Upper lobe of left lung (tissue), 6 donors: ENCODE measurements around the gene ASCC3. TPM values are rescaled to one million over a fixed set of nuclear protein-coding genes. Genes with fewer than 3 reads are reported as not detected.

Source experiments
- ATAC-seq, 2 donors: fragments of 200-7000 bp; cut with Tn5 transposase; one replicate each; pipeline ENCODE4 v1.9.1; 2022; ENCODE audit warnings: mild to moderate bottlenecking in 2 of 2, moderate library complexity in 2 of 2; ENCODE audit not compliant: low FRiP score in 2 of 2
- DNase-seq, 2 donors: peaks; one replicate each; pipeline ENCODE4 v3.0.0-alpha.2; 2019 to 2020
- H3K27ac ChIP-seq, 4 donors: fragments of 200-600 bp; sonication (generic); one replicate each; pipeline ENCODE4 v1.5.1; 2016 to 2019
- H3K27me3 ChIP-seq, 4 donors: fragments of 200-600 bp; sonication (generic); one replicate each; pipeline ENCODE4 v1.5.1; 2017 to 2019
- H3K36me3 ChIP-seq, 4 donors: fragments of 200-600 bp; sonication (generic); one replicate each; pipeline ENCODE4 v1.5.1; 2016 to 2019
- H3K4me1 ChIP-seq, 4 donors: fragments of 200-600 bp; sonication (generic); one replicate each; pipeline ENCODE4 v1.5.1; 2018 to 2019
- H3K4me3 ChIP-seq, 4 donors: fragments of 200-600 bp; sonication (generic); one replicate each; pipeline ENCODE4 v1.5.1; 2017 to 2019; ENCODE audit warnings: mild to moderate bottlenecking in 2 of 4, moderate library complexity in 1 of 4
- H3K9me3 ChIP-seq, 4 donors: fragments of 200-600 bp; sonication (generic); one replicate each; pipeline ENCODE4 v1.5.1; 2018 to 2019
- CTCF ChIP-seq, 6 experiments: fragments of 450-650 bp in 4 of 6; fragments of 200-600 bp in 2 of 6; sonication (generic) in 2 of 6; IDR thresholded peaks; one replicate each; pipeline ENCODE4 v1.5.1; 2016 to 2019; ENCODE audit warnings: antibody characterized with exemption in 6 of 6
- EP300 ChIP-seq, 4 donors: sonication (generic); formaldehyde crosslinking; IDR thresholded peaks; one replicate each; pipeline ENCODE4 v1.5.1; 2017; ENCODE audit warnings: antibody characterized with exemption in 4 of 4, control low read depth in 2 of 4
- POLR2A ChIP-seq, 4 donors: fragments of 450-650 bp; IDR thresholded peaks; one replicate each; pipeline ENCODE4 v1.5.1; 2016 to 2017; ENCODE audit warnings: antibody characterized with exemption in 4 of 4, mild to moderate bottlenecking in 2 of 4
- POLR2AphosphoS5 ChIP-seq, 2 donors: sonication (generic); formaldehyde crosslinking; IDR thresholded peaks; one replicate each; pipeline ENCODE4 v1.5.1; 2017; ENCODE audit warnings: antibody characterized with exemption in 2 of 2
- WGBS, 2 donors: methylation state at CpG; one replicate each; pipeline ENCODE4 v1.1.5; 2017 to 2018; 5-methylcytosine and 5-hydroxymethylcytosine counted together
- total RNA-seq, 6 donors: library from RNA; depleted of rRNA in 4 of 6; stranded (reverse); fragments of >200 nt in 4 of 6; gene quantifications; one replicate each; pipeline versions ENCODE4 v1.1.0 to v1.2.1, GENCODE V29; 2016 to 2021
- donor health status: DM: no; HTN: no; CAD: no; lungs with moderate emphysema.
- donor health status: DM: no; HTN: yes; CAD: no; lungs with severe emphysema.

ASCC3 gene
- total RNA-seq, 6 donors from 2014 or later = 18.4 to 52.2 (median 33.9) TPM

GRCh38 chr6:100906325-100906724 is 25.2 kb upstream of the ASCC3 start:
- no peaks in the 10 kb centered on the region for H3K9me3 ChIP-seq
- H3K27ac ChIP-seq = no peak overlapping the region
- no peaks in the 10 kb centered on the region for H3K27me3 ChIP-seq
- no peaks in the 10 kb centered on the region for H3K36me3 ChIP-seq
- WGBS, 2 donors = 55 to 67% methylated on average over 1 of the region's 1 CpG
- TF ChIP-seq CTCF (IDR thresholded peaks at IDR 0.05) = no peak
- TF ChIP-seq EP300 (IDR thresholded peaks at IDR 0.05) = no peak
- TF ChIP-seq POLR2AphosphoS5 (IDR thresholded peaks at IDR 0.05) = no peak
- no peak for TF ChIP-seq POLR2A (IDR thresholded peaks at IDR 0.05)
- no peaks in the 10 kb centered on the region for H3K4me1 ChIP-seq
- ATAC-seq (no peak), DNase-seq (no peak)
- H3K4me3 ChIP-seq = no peak overlapping the region

- H3K27ac ChIP-seq = no peak overlapping the region
- no peaks in the 10 kb centered on the region for H3K36me3 ChIP-seq
- ATAC-seq (no peak), DNase-seq (no peak)
- no peaks in the 10 kb centered on the region for H3K9me3 ChIP-seq
- no peaks in the 10 kb centered on the region for H3K27me3 ChIP-seq
- H3K4me1 ChIP-seq = no peaks in the 10 kb centered on the region
- TF ChIP-seq POLR2A (IDR thresholded peaks at IDR 0.05) = no peak
- no peak for TF ChIP-seq POLR2AphosphoS5 (IDR thresholded peaks at IDR 0.05)
- TF ChIP-seq EP300 (IDR thresholded peaks at IDR 0.05) = no peak
- H3K4me3 ChIP-seq = no peak overlapping the region
- WGBS, 2 donors = 78 to 86% methylated on average over 4 of the region's 4 CpGs
Measured at GRCh38 chr6:100905067-100905466, 23.9 kb upstream of the ASCC3 start.

- DNase-seq (no peak), ATAC-seq (no peak)
- WGBS, 2 donors = 83 to 93% methylated on average over 4 of the region's 4 CpGs
- Histone ChIP-seq H3K27ac (no peak overlapping the region), H3K36me3 (no peaks in the 10 kb centered on the region), H3K4me3 (no peak overlapping the region), H3K27me3 (no peaks in the 10 kb centered on the region), H3K4me1 (no peaks in the 10 kb centered on the region), H3K9me3 (no peaks in the 10 kb centered on the region)
- no peak for TF ChIP-seq CTCF (IDR thresholded peaks at IDR 0.05)
- no peak for TF ChIP-seq EP300 (IDR thresholded peaks at IDR 0.05)
Measured at GRCh38 chr6:100904316-100904715, 23.2 kb upstream of the ASCC3 start.

GRCh38 chr6:100901582-100901981 is 20.5 kb upstream of the ASCC3 start:
- no peak for DNase-seq
- no peak for ATAC-seq
- no peak overlapping the region for H3K4me3 ChIP-seq
- H3K9me3 ChIP-seq = peaks cover 0 to 6% (median 2%) of the 10 kb centered on the region in 4 donors
- no peak overlapping the region for H3K27ac ChIP-seq
- WGBS, 2 donors = 51 to 59% methylated on average over 3 of the region's 3 CpGs
- H3K27me3 ChIP-seq = no peaks in the 10 kb centered on the region
- H3K4me1 ChIP-seq = no peaks in the 10 kb centered on the region
- no peak for TF ChIP-seq POLR2A (IDR thresholded peaks at IDR 0.05)
- no peak for TF ChIP-seq EP300 (IDR thresholded peaks at IDR 0.05)
- TF ChIP-seq POLR2AphosphoS5 (IDR thresholded peaks at IDR 0.05) = no peak
- TF ChIP-seq CTCF (IDR thresholded peaks at IDR 0.05) = no peak
- H3K36me3 ChIP-seq = no peaks in the 10 kb centered on the region

GRCh38 chr6:100899202-100899601 is 18.1 kb upstream of the ASCC3 start:
- no peak overlapping the region for H3K27ac ChIP-seq
- no peak overlapping the region for H3K4me3 ChIP-seq
- ATAC-seq (no peak), DNase-seq (no peak)
- 75 to 89% methylated on average over 3 of the region's 3 CpGs for WGBS, 2 donors
- H3K36me3 ChIP-seq = no peaks in the 10 kb centered on the region
- peaks cover 0 to 6% (median 2%) of the 10 kb centered on the region in 4 donors for H3K9me3 ChIP-seq
- H3K4me1 ChIP-seq = no peaks in the 10 kb centered on the region
- H3K27me3 ChIP-seq = no peaks in the 10 kb centered on the region
- TF ChIP-seq POLR2A (IDR thresholded peaks at IDR 0.05) (no peak), CTCF (IDR thresholded peaks at IDR 0.05) (no peak), POLR2AphosphoS5 (IDR thresholded peaks at IDR 0.05) (no peak), EP300 (IDR thresholded peaks at IDR 0.05) (no peak)
